NCI-H82 (cell line): ENCODE data around the gene RCAN3.
A peak's percentile ranks its signal among the peaks of the same experiment; 100 is the strongest.
"Not testable (repeated sequence)": the region's sequence is repeated elsewhere in the genome, so short reads cannot be mapped to it uniquely, and the experiment has no call there.

ENCODE experiments used
- DNase-seq: peaks from one replicate; lab custom pipeline; 2025; lab: John Stamatoyannopoulos, UW

The RCAN3 gene

DNA sequence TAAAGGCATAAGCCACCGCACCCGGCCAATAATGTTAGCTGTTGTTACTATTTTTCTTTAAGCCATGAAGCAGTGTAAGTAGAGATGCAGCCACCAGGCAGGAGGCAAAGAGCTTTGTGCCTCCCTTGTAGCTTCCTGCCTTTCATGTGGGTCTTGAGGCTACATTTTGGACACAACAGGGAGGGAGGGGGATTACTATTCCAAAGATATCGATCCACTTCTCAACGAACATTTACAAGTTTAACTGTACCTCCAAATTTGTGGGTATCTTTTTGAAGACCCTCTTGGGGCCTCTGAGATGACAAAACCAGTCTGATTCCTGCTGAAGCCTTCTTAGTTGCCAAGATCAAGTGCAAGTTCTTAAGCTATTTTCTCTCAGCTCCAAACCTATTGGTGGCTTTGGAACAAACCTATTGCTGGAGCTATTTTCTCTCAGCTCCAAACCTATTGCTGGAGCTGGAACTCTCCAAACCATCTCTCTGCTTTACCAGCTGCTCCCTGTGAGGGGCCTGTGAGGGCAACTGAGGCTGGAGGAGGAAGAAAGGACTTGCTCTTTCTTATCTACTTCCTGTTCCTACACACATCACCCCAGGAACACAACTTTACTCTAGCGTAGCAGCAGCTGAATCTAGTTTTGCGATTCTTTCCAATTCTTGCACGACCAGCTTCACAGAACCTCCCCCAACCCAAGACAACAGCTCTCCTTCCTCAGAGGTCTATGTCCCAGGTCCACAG lies 16.1 kb upstream of the RCAN3 start:
- no peak for DNase-seq

GRCh38 chr1:24487455-24487854 lies 15.2 kb upstream of the RCAN3 start:
- no peak for DNase-seq

- DNase-seq: not testable (repeated sequence)
Measured at GRCh38 chr1:24488159-24488558, 14.5 kb upstream of the RCAN3 start.

GRCh38 chr1:24489674-24490073 lies 13.0 kb upstream of the RCAN3 start:
- no peak for DNase-seq

DNA sequence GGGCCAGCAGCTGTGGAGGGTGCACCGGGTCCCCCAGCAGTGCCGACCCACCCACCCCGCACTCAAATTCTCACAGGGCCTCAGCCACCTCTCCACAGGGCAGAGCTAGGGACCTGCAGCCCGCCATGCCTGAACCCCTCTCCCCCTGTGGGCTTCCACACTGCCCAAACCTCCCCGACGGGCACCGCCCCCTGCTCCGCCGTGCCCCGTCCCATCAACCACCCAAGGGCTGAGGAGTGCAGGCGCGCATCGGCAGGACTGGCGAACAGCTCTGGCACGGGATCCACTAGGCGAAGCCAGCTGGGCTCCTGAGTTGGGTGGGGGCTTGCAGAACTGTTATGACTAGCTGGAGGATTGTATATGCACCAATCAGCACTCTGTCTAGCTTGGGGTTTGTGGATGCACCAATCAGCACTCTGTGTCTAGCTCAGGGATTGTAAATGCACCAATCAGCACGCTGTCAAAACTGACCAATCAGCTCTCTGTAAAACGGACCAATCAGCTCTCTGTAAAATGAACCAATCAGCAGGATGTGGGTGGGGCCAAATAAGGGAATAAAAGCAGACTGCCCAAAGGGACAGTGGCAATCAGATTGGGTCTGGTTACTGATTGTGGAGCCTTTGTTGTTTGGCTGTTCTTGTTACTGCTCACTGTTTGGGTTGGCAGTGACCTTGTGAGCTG lies 12.4 kb upstream of the RCAN3 start:
- no peak for DNase-seq

DNA sequence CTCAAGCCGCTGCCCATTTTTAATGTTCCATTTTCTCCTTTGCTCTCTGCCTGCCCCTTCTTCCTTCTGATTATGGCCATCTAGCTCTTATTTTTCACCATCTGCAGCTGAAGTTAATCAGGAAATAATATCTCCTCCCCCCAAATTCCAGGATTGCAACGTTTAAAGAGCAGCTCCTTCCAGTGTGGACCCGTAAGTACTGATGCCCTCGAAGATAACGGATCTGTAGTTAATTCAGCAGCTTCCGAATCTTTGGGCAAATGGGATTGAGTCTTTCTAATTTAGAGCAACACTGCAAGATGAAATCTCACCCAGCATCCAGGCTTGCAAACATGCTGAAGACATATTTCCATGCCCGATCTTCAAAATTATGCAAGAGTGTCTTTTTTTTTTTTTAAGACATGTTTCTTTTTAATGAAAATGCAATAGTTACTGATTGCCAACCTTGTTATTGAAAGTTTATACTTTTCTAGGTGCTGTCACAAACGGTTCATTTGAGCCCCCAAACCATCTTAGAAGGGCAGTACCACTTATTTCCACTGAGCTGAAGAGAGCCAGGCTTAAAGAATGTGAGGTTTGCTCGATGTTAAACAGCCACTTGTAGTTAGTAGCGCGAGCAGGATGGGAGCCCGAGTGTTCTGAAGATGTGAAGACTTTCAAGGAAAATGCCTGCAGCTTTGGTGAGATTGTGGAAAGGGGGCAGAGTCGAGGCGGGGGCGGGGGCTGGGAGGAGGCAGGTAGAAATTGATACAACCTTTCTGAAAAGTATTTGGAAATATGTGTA lies 10.9 kb upstream of the RCAN3 start:
- no peak for DNase-seq

DNA sequence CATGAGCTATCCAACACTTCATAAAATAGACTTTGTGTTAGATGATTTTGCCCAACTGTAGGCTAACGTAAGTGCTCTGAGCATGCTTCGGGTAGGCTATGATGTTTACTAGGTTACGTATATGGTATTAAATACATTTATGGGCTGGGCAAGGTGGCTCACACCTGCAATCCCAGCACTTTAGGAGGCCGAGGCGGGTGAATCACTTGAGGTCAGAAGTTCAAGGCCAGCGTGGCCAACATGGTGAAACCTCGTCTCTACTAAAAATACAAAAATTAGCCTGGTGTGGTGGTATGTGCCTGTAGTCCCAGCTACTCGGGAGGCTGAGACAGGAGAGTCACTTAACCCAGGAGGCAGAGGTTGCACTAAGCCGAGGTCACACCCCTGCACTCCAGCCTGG lies 9.7 kb upstream of the RCAN3 start:
- not testable (repeated sequence) for DNase-seq

- DNase-seq: no peak
Measured at GRCh38 chr1:24493785-24494184, 8.9 kb upstream of the RCAN3 start.

DNA sequence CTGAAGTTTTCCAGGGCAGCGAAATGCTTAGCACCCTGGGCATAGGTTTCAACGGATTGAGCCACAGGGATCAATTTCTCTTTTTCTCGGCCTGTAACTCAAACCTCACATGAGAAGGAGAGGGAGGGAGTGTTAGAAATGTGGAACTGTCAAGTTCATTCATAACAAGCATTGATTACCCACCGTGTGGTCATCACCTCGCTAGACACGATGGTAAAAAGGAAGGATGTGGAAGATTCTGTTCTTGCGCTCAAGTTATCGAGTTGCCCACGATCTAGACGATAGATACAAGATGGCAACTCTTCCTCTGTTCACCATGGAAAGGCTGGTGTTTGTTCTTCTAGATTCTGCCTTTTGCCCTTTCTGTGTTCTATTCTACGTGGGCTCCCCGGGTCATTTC lies 4.0 kb upstream of the RCAN3 start:
- DNase-seq: no peak

GRCh38 chr1:24500448-24501048 lies 2.1 kb upstream of the RCAN3 start:
- peak; percentile 40 for DNase-seq

DNA sequence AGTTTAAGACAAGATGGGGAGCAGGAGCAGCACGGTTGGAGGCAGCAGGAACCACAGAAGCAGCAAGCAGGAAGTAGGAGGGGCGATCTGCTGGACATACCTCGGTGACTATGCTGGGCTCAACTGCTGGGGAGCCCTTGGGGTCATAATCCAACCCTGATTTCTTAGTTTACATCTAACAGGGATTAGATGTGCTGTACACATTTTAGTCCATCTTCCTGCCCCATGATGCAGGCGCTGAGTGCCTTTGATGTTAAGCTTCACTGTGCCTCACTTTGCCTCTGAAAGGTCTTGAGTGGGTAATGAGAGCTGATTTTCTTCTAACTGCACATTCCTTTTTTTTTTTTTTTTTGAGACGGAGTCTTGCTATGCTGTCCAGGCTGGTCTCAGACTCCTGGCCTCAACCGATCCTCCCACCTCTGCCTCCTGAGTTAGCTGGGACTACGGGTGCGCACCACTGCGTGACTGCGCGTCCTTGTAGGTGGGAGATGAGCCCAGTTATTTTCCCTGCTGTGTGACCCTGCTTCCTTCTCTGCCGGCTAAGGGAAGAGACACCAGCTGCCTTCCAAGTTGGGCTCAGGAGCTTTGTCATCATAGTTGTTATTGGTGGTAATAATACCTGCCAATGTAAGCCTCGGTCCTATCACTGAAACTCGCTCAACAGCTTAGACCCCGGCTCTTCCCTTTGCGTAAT lies 1.1 kb upstream of the RCAN3 start:
- peak; percentile 22 for DNase-seq

DNA sequence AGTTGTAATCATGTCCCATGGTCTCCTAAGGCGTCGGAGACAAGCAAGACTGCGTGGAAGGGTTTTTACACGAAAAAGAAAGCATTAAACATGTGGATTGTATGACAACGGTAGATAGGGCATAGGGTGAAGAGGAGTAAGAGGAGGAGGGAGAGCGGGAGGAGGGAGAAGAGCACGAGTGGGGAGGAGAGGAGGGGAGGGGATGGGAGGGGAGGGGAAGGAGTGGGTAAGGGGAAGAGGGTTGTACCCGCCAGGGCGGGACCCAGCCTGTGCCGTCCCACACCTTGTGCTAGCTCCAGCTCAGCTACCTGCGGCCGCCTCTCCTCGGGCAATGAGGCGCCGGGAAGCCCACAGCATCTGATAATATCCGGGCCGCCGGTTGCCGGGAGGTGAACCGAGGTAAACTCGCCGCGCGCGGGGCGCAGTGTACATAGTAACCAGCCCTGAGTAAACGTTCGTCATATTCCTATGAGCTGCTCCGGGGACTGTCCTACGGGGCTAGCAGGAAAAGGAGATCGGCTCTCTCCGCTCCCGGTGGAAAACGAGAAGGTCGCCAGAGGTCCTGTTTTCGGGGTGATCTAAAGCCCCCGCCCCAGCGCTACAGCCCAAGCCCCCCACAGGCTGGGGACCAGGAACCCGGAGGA lies 449 bp upstream of the RCAN3 start:
- peak; percentile 69 for DNase-seq

GRCh38 chr1:24503059-24503751 lies 569 bp downstream of the RCAN3 start:
- no peak for DNase-seq

GRCh38 chr1:24503870-24504523 lies 1.4 kb downstream of the RCAN3 start:
- DNase-seq: no peak

- no peak for DNase-seq
Measured at GRCh38 chr1:24504560-24504959, 1.9 kb downstream of the RCAN3 start.

GRCh38 chr1:24505816-24506215 lies 3.2 kb downstream of the RCAN3 start:
- no peak for DNase-seq

- no peak for DNase-seq
Measured at GRCh38 chr1:24506691-24507381, 4.2 kb downstream of the RCAN3 start.

- DNase-seq: no peak
Measured at GRCh38 chr1:24507405-24507804, 4.8 kb downstream of the RCAN3 start.

DNA sequence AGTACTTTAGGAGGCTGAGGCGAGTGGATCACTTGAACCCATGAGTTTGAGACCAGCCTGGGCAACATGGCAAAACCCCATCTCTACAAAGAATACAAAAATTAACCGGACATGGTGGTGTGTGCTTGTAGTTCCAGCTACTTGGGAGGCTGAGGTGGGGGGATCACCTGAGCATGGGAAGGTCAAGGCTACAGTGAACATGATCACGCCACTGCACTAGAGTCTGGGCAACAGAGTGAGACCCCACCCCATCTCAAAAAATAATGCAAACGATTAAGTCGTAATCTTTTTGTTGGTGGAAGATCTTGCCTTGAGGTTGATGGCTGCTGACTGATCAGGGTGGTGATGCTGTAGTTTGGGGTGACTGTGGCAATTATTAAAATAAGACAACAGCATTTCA lies 6.3 kb downstream of the RCAN3 start:
- DNase-seq: no peak

DNA sequence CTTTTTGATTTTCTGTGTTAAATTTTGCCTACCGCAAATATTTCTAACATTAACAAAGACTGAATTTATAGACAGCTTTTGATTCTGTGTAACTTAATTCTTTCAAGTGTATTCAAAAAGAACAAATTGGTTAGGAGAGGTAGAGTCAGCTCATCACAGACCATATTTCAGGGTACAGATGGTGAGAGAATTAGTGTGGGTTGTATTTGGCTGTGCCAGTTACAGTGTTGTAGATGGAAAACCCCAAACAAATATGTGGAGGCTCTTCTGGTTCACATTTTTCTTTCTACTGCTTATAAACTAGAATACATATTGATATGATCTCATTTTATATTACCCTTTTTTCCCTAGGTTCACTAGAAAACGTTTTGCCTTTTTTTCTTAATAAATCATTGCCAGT lies 11.1 kb downstream of the RCAN3 start:
- DNase-seq: no peak
